HAP-1 (cell line): ENCODE results near the gene SLC27A2.

Experiments
- DNase-seq, 2 experiments: peaks; one replicate each; pipeline ENCODE4 v3.0.0-alpha.2; 2016 to 2020; ENCODE audit warnings: low spot score in 2 of 2
- H3K27me3 ChIP-seq: fragments of 250-450 bp; sonication (Bioruptor Pico); 2 replicates; pipeline ENCODE4 v1.5.1; 2020; ENCODE audit warnings: low read depth, mild to moderate bottlenecking, moderate library complexity
- H3K36me3 ChIP-seq: fragments of 250-450 bp; sonication (Bioruptor Pico); replicated peaks from 2 replicates; pipeline ENCODE4 v1.5.1; 2020; ENCODE audit warnings: mild to moderate bottlenecking
- H3K4me1 ChIP-seq: fragments of 250-450 bp; sonication (Bioruptor Pico); 2 replicates; pipeline ENCODE4 v1.5.1; 2020; ENCODE audit warnings: mild to moderate bottlenecking
- H3K4me3 ChIP-seq: fragments of 250-450 bp; sonication (Bioruptor Pico); 2 replicates; pipeline ENCODE4 v1.5.1; 2020; ENCODE audit warnings: mild to moderate bottlenecking, moderate library complexity
- H3K9me3 ChIP-seq: fragments of 250-450 bp; sonication (Bioruptor Pico); 2 replicates; pipeline ENCODE4 v1.5.1; 2020; ENCODE audit warnings: mild to moderate bottlenecking, moderate library complexity
- in situ Hi-C: fragments of 300-500 bp; cut with MboI; formaldehyde crosslinking; loops from 3 replicates; pipeline ENCODE4 v1.14.3; 2020; ENCODE audit warnings: low sequenced_read_pairs, inconsistent platforms, mixed read lengths

SLC27A2 gene

DNA sequence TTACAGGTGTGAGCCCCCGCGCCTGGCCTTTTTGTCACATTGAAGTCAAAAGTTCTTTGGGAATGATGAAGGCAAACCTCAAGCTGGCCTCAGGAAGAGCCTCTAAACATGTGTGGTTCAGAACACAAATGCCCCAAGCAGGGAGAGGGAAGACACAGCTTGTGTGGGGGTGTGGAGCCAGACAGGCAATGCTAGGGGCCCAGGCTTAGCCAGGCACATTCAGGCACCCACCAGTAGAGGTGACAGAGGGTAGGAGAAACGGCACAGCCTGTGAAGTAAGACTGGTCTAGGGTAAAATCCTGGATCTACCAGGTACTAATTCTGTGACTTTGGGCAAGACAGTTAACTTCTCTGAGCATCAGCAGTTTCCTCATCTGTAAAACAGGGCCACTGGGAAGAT is 80.0 kb downstream of the SLC27A2 start:
- no peak overlapping the region for H3K4me3 ChIP-seq
- no peaks in the 10 kb centered on the region for H3K36me3 ChIP-seq
- DNase-seq, result no peak
- in situ Hi-C loops, result no loop called here
- H3K27me3 ChIP-seq, result no peaks in the 10 kb centered on the region
- H3K4me1 ChIP-seq, result no peaks in the 10 kb centered on the region
- H3K9me3 ChIP-seq, result no peaks in the 10 kb centered on the region

DNA sequence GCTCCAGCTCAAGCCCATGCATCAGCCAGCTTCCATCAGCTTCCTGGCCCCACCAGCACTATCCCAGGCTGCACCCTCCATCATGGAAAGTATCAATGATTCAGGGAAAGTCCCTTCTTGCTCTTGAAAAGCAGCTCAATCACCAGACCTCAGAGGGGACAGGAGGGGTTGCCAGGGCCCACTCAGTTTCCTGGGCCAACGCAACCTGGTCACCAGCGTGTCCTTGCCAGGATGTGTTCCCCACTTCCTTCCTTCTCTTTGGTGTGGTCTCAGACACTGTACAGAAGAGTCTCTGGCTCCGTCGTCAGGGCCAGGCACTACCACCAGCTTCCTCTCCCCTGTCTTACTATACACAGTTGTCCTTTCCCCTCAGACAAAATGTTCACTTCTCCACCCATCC is 80.5 kb downstream of the SLC27A2 start:
- in situ Hi-C loops, result no loop called here
- no peaks in the 10 kb centered on the region for H3K27me3 ChIP-seq
- H3K36me3 ChIP-seq, result no peaks in the 10 kb centered on the region
- H3K4me3 ChIP-seq, result no peak overlapping the region
- DNase-seq, result no peak
- H3K9me3 ChIP-seq, result no peaks in the 10 kb centered on the region
- no peaks in the 10 kb centered on the region for H3K4me1 ChIP-seq

DNA sequence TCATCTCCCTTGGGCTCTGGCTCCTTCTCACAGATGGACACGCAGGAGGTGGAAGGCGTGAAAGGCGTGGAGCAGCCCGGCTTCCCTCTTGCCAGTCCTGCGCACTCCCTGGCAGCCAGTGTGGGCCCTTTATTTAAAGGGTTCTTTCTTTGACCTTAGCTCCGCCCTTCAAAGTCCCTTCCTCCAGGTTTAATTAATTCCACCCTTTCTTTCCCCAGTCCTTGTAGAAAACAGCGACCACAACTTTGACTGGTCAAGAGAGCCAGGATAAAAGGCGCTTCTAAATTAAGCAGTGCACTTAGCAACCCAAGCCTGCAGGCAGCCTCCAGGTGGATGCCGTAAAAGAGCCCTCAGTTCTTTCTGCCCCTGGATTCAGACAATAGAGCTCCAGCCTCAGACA is 83.6 kb downstream of the SLC27A2 start, which contains the start of gene HDC:
TSS of gene HDC (minus strand) at position 107 of the 400 bp plus-strand sequence. CDS start at position 4, 103 bp downstream.
- Histone ChIP-seq H3K9me3 (no peaks in the 10 kb centered on the region), H3K36me3 (no peaks in the 10 kb centered on the region), H3K27me3 (no peaks in the 10 kb centered on the region), H3K4me3 (no peak within 1 kb of the TSS), H3K4me1 (no peaks in the 10 kb centered on the region)
- DNase-seq, result no peak
- in situ Hi-C loops, result no loop called here

DNA sequence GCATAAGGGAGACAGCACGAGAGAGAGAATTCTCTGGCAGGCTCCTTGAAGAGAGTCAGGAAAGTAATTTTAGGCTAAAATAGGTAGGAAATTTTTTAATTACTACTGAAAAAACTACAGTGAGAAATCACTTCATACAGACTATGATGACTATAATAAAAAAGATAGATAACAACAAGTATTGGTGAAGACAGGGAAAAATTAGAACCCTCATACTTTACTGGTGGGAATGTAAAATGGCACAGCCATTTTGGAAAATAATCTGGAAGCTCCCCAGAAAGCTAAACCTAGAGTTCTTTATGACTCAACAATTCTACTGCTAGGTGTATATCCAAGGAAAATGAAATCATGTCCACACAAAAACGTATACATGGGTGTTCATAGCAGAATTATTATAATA is 85.6 kb downstream of the SLC27A2 start:
- DNase-seq, result no peak
- H3K9me3 ChIP-seq, result no peaks in the 10 kb centered on the region
- H3K4me3 ChIP-seq, result no peak overlapping the region
- H3K27me3 ChIP-seq, result no peaks in the 10 kb centered on the region
- in situ Hi-C loops, result no loop called here
- no peaks in the 10 kb centered on the region for H3K4me1 ChIP-seq
- H3K36me3 ChIP-seq, result no peaks in the 10 kb centered on the region

DNA sequence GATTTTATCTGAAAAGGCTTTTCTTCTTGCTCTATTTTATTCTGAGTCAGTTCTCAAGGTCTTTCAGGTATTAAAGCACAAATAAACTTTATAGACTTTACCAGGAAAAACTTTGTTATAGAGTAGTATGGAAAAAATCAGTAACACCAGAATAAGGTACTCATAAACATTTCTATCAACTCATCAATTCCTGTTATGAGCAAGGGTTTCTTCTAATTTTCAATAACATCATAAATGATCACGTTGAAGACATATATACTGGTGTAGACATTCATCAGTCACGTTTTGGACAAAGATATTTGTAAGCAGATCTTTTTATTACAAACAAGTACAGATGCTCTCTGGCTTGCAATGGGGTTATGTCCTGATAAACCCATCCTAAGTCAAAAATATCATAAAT is 93.1 kb downstream of the SLC27A2 start:
- in situ Hi-C loops, result no loop called here
- Histone ChIP-seq H3K9me3 (no peaks in the 10 kb centered on the region), H3K4me3 (no peak overlapping the region), H3K27me3 (no peaks in the 10 kb centered on the region), H3K4me1 (no peaks in the 10 kb centered on the region), H3K36me3 (no peaks in the 10 kb centered on the region)
- DNase-seq, result no peak

DNA sequence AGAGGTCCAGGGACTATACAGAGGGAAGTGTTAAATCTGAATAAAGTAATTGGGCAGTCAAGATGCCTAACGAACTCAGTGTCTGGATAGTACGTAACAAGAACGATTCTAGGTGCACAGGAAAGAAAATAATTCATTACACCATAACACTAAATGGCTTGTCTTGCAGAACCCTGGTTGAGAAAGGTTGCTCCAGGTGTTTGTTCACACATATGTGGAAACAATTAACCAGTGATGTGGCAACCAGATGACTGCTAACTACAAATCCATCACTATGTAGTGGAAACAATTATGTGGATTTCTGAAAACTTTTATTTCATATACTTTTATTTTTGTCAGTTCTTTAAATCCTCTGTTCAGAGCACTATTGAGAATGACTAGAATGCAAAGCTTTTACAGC is 93.9 kb downstream of the SLC27A2 start:
- Histone ChIP-seq H3K27me3 (no peaks in the 10 kb centered on the region), H3K36me3 (no peaks in the 10 kb centered on the region), H3K4me1 (no peaks in the 10 kb centered on the region), H3K4me3 (no peak overlapping the region), H3K9me3 (no peaks in the 10 kb centered on the region)
- no peak for DNase-seq
- in situ Hi-C loops, result no loop called here

DNA sequence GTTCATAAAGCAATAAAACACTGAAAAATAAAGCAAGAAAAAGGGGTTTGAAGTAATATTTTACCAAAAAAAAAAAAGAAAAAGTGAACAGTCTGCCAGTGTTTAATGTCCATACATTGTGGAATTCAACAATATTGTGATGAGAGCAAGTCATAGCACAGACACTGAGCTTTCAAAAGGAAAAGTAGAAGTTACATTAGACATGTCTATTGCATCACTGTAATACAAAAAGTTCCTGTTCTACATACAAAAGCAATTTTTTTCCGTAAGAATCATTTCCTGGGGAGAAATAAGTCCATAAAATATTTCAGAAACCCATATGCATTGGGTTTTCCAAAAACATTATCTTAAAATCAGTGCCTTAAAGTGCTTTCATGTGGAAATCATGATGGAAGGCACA is 95.4 kb downstream of the SLC27A2 start:
- Histone ChIP-seq H3K4me3 (no peak overlapping the region), H3K27me3 (no peaks in the 10 kb centered on the region), H3K4me1 (no peaks in the 10 kb centered on the region), H3K9me3 (no peaks in the 10 kb centered on the region), H3K36me3 (no peaks in the 10 kb centered on the region)
- in situ Hi-C loops, result no loop called here
- no peak for DNase-seq

DNA sequence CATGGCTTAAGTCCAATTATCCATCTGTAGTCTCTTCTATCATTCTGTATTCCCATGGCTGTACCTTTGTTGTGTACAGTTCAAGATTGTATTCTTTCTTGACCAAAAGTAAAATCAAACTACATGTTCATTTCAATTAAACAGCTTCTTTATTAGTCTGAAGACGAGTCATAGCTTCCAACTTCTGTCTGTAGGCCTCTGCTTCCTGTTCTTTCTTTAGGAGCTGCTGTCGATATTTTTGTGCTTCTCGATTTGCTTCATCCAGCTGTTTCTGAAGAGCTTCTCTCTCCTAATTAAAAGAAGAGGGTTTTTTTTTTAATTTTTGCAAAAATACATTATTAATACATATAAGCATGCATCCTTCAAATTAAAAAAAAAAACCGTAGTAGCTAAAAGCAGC is 96.5 kb downstream of the SLC27A2 start:
- Histone ChIP-seq H3K36me3 (no peaks in the 10 kb centered on the region), H3K4me1 (no peaks in the 10 kb centered on the region), H3K27me3 (no peaks in the 10 kb centered on the region), H3K9me3 (no peaks in the 10 kb centered on the region), H3K4me3 (no peak overlapping the region)
- DNase-seq, result no peak
- in situ Hi-C loops, result no loop called here

DNA sequence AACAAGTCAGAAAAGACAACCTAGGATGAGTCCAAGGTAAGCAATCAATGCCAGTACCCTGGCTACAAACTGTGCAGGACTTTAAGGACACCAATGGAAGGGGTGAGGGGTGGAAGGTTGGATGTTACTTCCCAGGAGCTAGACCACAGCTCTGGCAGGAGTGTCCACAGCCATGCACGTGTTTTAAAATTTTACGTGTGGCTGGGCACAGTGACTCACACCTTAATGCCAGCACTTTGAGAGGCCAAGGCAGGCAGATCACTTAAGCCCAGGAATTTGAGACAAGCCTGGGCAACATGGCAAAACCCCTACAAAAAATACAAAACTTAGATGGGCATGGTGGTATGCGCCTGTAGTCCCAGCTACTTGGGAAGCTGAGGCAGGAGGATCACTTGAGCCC is 98.3 kb downstream of the SLC27A2 start:
- in situ Hi-C loops, result no loop called here
- no peaks in the 10 kb centered on the region for H3K9me3 ChIP-seq
- no peak overlapping the region for H3K4me3 ChIP-seq
- no peaks in the 10 kb centered on the region for H3K4me1 ChIP-seq
- no peaks in the 10 kb centered on the region for H3K27me3 ChIP-seq
- H3K36me3 ChIP-seq, result no peaks in the 10 kb centered on the region
- DNase-seq, result no peak

DNA sequence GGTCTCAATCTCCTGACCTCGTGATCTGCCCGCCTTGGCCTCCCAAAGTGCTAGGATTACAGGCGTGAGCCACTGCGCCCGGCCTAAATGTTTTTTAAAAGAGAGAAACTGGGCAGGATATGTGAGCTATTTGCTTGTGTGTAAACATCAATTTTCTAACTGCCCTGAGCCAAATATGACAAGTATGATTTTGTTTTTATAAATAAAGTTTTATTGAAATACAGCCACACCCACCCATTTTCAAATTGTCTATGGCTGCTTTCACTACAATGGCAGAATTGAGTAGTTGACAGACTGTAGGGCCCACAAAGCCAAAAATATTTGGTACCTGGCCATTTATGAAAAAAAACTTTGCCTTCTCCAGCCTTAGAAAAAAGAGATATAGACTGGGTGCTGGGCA is 99.4 kb downstream of the SLC27A2 start:
- in situ Hi-C loops, result no loop called here
- Histone ChIP-seq H3K4me1 (no peaks in the 10 kb centered on the region), H3K4me3 (no peak overlapping the region), H3K9me3 (no peaks in the 10 kb centered on the region), H3K27me3 (no peaks in the 10 kb centered on the region), H3K36me3 (no peaks in the 10 kb centered on the region)
- no peak for DNase-seq
